Kidney epithelial cell (primary cell): ENCODE data around the gene EML2. TPM values are rescaled to one million over a fixed set of nuclear protein-coding genes. Genes with fewer than 3 reads are reported as not detected.

Experiments used
- DNase-seq: peaks from one replicate; pipeline ENCODE4 v3.0.0-alpha.2; 2010; ENCODE audit warnings: low read depth
- H3K27me3 ChIP-seq: 2 replicates; pipeline ENCODE4 v1.6.0; 2011; ENCODE audit warnings: low read length; ENCODE audit not compliant: control insufficient read depth, insufficient read depth
- H3K36me3 ChIP-seq: 2 replicates; pipeline ENCODE4 v1.5.1; 2011; ENCODE audit warnings: low read length; ENCODE audit not compliant: control insufficient read depth, insufficient read depth
- H3K4me3 ChIP-seq: 2 replicates; pipeline ENCODE4 v1.5.1; 2011; ENCODE audit warnings: low read depth, mild to moderate bottlenecking, control low read depth, low read length
- total RNA-seq: library from RNA; depleted of rRNA; stranded (reverse); fragments of >200 nt; gene quantifications from 2 replicates; pipeline ENCODE4 v1.2.3, GENCODE V29; 2015
- TF ChIP-seq, protein P1 (sequence below): IDR thresholded peaks from 2 replicates; pipeline ENCODE4 v1.5.1; 2011; ENCODE audit warnings: mild to moderate bottlenecking, moderate library complexity, low read length, control low read depth, inconsistent platforms; ENCODE audit not compliant: insufficient read depth, poor library complexity, severe bottlenecking

Gene EML2
- total RNA-seq, 1 donor from 2014 or later, result 30.7 TPM

DNA sequence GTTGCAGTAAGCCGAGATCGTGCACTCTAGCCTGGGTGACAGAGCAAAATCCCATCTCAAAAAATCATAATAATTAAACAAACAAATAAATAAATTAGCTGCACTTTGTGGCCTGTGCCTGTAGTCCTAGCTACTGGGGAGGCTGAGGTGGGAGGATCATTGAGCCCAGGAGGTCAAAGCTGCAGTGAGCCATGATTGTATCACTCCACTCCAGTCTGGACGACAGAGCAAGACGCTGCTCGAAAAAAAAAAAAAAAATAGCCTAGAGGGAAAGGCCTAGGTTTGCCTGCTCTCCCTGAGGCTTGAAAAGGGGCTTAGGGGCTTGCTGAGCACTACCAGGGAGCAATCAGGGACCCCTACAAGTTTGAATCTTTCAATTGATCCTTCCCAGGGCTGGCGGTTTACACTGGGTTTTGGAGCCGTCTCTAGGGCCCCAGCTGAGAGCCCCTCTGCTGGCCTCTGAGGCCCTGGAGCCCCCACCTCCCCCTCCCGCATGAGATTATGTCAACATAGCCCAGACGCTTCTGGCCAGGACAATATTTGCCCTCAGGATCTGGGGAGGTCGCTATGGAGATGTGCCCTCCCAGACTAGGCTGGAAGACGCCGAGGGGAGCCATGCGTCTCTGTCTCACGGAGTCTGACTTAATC lies 18.4 kb upstream of the EML2 start:
- TF ChIP-seq, protein P1, sequence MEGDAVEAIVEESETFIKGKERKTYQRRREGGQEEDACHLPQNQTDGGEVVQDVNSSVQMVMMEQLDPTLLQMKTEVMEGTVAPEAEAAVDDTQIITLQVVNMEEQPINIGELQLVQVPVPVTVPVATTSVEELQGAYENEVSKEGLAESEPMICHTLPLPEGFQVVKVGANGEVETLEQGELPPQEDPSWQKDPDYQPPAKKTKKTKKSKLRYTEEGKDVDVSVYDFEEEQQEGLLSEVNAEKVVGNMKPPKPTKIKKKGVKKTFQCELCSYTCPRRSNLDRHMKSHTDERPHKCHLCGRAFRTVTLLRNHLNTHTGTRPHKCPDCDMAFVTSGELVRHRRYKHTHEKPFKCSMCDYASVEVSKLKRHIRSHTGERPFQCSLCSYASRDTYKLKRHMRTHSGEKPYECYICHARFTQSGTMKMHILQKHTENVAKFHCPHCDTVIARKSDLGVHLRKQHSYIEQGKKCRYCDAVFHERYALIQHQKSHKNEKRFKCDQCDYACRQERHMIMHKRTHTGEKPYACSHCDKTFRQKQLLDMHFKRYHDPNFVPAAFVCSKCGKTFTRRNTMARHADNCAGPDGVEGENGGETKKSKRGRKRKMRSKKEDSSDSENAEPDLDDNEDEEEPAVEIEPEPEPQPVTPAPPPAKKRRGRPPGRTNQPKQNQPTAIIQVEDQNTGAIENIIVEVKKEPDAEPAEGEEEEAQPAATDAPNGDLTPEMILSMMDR, result no peak
- Histone ChIP-seq H3K4me3 (no peak overlapping the region), H3K27me3 (peaks cover 7% of the 10 kb centered on the region)

DNA sequence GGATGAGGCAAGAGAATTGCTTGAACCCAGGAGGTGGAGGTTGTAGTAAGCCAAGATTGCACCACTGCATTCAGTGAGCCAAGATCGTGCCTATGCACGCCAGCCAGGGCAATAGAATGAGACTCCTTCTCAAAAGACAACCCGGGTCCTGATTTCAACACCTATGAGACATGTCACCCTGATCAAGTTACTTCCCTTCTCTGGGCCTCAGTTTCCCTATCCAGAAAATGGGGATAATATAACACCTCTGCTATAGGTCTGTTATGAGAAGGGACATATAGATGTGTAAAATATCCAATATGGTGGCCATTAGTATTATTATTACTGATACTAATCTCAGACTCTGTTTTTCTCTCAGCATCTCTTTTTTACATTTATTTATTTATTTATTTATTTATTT lies 15.9 kb upstream of the EML2 start:
- no peak for DNase-seq
- Histone ChIP-seq H3K36me3 (no peaks in the 10 kb centered on the region), H3K4me3 (no peak overlapping the region), H3K27me3 (peaks cover 7% of the 10 kb centered on the region)
- TF ChIP-seq, protein P1, result no peak

More for the DNA sequence above, 18.4 kb upstream of the EML2 start:
- H3K36me3 ChIP-seq, result no peaks in the 10 kb centered on the region
- DNase-seq, result no peak

DNA sequence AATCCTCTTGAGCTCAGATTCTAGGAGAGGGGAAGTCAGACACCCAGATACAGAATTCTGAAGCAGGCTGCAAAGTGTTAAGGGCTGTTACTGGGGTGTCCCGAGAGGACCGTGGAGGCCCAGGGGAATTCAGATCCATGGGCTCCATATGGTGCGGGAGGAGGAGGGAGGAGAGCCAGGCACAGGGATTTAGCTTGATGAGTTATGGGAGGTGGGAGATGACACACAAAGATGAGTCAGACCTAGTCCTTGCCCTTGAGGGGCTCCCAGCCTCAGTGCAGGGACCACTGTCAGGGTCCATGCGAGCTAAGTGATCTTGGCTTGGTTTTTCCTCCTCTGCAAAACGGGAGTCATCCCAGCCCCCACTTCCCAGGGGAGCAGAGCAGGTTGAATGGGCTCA lies 14.4 kb upstream of the EML2 start:
- Histone ChIP-seq H3K36me3 (no peaks in the 10 kb centered on the region), H3K4me3 (no peak overlapping the region), H3K27me3 (no peaks in the 10 kb centered on the region)
- no peak for DNase-seq
- TF ChIP-seq, protein P1, result no peak

DNA sequence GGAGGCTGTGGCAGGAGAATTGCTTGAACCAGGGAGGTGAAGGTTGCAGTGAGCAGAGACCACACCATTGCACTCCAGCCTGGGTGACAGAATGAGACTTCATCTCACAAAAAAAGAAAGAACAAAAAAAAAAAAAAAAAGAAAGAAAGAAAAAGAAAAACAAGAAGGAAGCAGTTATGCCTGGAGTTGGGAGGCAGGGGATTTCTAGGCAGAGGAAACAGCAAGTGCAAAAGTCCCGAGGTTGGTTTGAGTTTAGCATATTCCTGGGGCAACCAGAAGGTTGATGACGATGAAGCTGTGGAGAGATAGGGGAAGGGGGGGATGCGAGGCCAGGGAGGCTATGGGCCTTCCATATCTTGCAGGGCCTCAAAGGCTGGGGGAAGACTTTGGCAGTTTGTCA lies 11.5 kb upstream of the EML2 start:
- H3K4me3 ChIP-seq, result no peak overlapping the region
- H3K27me3 ChIP-seq, result no peaks in the 10 kb centered on the region
- no peaks in the 10 kb centered on the region for H3K36me3 ChIP-seq
- DNase-seq, result no peak
- TF ChIP-seq, protein P1, result no peak

DNA sequence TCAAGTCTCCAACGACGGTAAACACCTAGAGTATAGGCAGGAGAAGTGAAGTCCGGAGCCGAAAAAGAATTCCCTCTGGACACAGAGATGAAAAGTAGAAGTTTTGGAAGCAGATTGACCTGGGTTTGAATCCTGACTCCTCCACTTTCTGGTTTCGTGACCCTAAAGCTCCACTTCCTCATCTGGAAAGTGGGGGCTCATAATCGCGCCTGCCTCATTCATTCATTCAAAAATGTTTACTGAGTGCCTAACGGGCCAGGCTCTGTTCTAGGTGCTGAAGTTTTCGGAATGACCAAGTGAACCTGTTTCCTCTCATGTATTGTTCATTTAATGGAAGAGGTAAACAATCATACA lies 7.1 kb upstream of the EML2 start:
- Histone ChIP-seq H3K36me3 (no peaks in the 10 kb centered on the region), H3K27me3 (peaks cover 8% of the 10 kb centered on the region), H3K4me3 (no peak overlapping the region)
- TF ChIP-seq, protein P1, result no peak
- no peak for DNase-seq
